ENCODE data around the gene DLGAP1.
A peak's percentile ranks its signal among the peaks of the same experiment; 100 is the strongest.

DLGAP1 gene

GRCh38 chr18:3453540-3454364, 1001.4 kb downstream of the DLGAP1 start:
- peak; percentile 53 for DNase-seq

- DNase-seq = no peak
These were observed 1002.2 kb downstream of the DLGAP1 start for GRCh38 chr18:3452750-3453539.

- peak; percentile 45 for DNase-seq
These were observed 1002.9 kb downstream of the DLGAP1 start for GRCh38 chr18:3451989-3452749.

GRCh38 chr18:3451183-3451988, 1003.7 kb downstream of the DLGAP1 start:
- DNase-seq = peak; percentile 83

GRCh38 chr18:3450799-3451182, 1004.3 kb downstream of the DLGAP1 start:
- no peak for DNase-seq

- peak; percentile 60 for DNase-seq
These were observed 1004.9 kb downstream of the DLGAP1 start, which contains the start of gene TGIF1 for GRCh38 chr18:3450012-3450798. Gene TGIF1, plus strand, starts transcription at chr18:3450172. Its CDS starts 318 bp downstream, at chr18:3450490.

- DNase-seq = no peak
These were observed 1005.5 kb downstream of the DLGAP1 start for GRCh38 chr18:3449512-3450011.

GRCh38 chr18:3448838-3449511, 1006.1 kb downstream of the DLGAP1 start:
- DNase-seq = peak; percentile 91

GRCh38 chr18:3447895-3448837, 1006.9 kb downstream of the DLGAP1 start:
- DNase-seq = peak; percentile 94

- peak; percentile 51 for DNase-seq
These were observed 1007.8 kb downstream of the DLGAP1 start for GRCh38 chr18:3447068-3447894.
